CD4-positive, alpha-beta memory T cell (primary cell): ENCODE data around the gene S100B. TPM values are rescaled to one million over a fixed set of nuclear protein-coding genes. Genes with fewer than 3 reads are reported as not detected.

Experiments
- CTCF ChIA-PET: fragments of 350-600 bp; sonication (Branson Sonifier 250); formaldehyde crosslinking; loops from one replicate; lab custom pipeline; 2021; ENCODE audit warnings: inconsistent platforms; ENCODE audit not compliant: partially characterized antibody; lab: Charles Lee
- POLR2A ChIA-PET: fragments of 350-600 bp; sonication (Branson Sonifier 250); formaldehyde crosslinking; loops from one replicate; lab custom pipeline; 2021; ENCODE audit not compliant: partially characterized antibody; lab: Charles Lee
- DNase-seq, 5 donors: peaks; one replicate each; pipeline versions ENCODE4 v3.0.0 to v3.0.0-alpha.2; 2020 to 2022; ENCODE audit warnings: mixed read lengths in 1 of 5
- H3K27ac ChIP-seq: one replicate; pipeline ENCODE4 v1.7.0; 2013; ENCODE audit warnings: low read depth, low read length
- H3K27me3 ChIP-seq: 2 replicates; pipeline ENCODE4 v1.7.0; 2013; ENCODE audit warnings: mild to moderate bottlenecking, low read length, moderate library complexity; ENCODE audit not compliant: insufficient read depth
- H3K36me3 ChIP-seq: 2 replicates; pipeline ENCODE4 v1.7.0; 2013; ENCODE audit warnings: mild to moderate bottlenecking, low read length, moderate library complexity; ENCODE audit not compliant: insufficient read depth
- H3K4me1 ChIP-seq: 2 replicates; pipeline ENCODE4 v1.7.0; 2013; ENCODE audit warnings: mild to moderate bottlenecking, low read length, moderate library complexity; ENCODE audit not compliant: insufficient read depth
- H3K4me3 ChIP-seq, 2 donors: one replicate each; pipeline ENCODE4 v1.7.0; 2013; ENCODE audit warnings: low read length in 2 of 2, mild to moderate bottlenecking in 1 of 2
- H3K9me3 ChIP-seq, 2 donors: one replicate each; pipeline ENCODE4 v1.7.0; 2013; ENCODE audit warnings: low read length in 2 of 2, control low read depth in 1 of 2; ENCODE audit not compliant: control insufficient read depth in 1 of 2
- H3K27ac Mint-ChIP-seq, 7 donors: one replicate each; pipeline ENCODE4 v1.8.0; 2020 to 2021; ENCODE audit warnings: mixed read lengths in 7 of 7, mild to moderate bottlenecking in 6 of 7, inconsistent platforms in 3 of 7, moderate library complexity in 3 of 7
- H3K27me3 Mint-ChIP-seq, 2 donors: one replicate each; pipeline ENCODE4 v1.8.0; 2020 to 2021; ENCODE audit warnings: mixed read lengths in 2 of 2
- H3K36me3 Mint-ChIP-seq, 2 donors: one replicate each; pipeline ENCODE4 v1.8.0; 2020 to 2021; ENCODE audit warnings: mixed read lengths in 2 of 2, inconsistent platforms in 1 of 2, mild to moderate bottlenecking in 1 of 2
- H3K4me1 Mint-ChIP-seq, 4 donors: one replicate each; pipeline ENCODE4 v1.8.0; 2020 to 2021; ENCODE audit warnings: mixed read lengths in 4 of 4, mild to moderate bottlenecking in 1 of 4
- H3K4me3 Mint-ChIP-seq, 8 donors: one replicate each; pipeline ENCODE4 v1.8.0; 2020 to 2021; ENCODE audit warnings: mixed read lengths in 8 of 8, mild to moderate bottlenecking in 7 of 8, moderate library complexity in 6 of 8, inconsistent platforms in 3 of 8
- H3K9me3 Mint-ChIP-seq, 8 donors: one replicate each; pipeline ENCODE4 v1.8.0; 2020 to 2021; ENCODE audit warnings: mixed read lengths in 8 of 8, mild to moderate bottlenecking in 5 of 8, inconsistent platforms in 3 of 8, moderate library complexity in 1 of 8
- intact Hi-C: fragments of 100-400 bp; cut with micrococcal nuclease; formaldehyde crosslinking; loops from one replicate; pipeline ENCODE4 v1.15.1; 2023
- polyA plus RNA-seq, 2 donors: library from polyadenylated mRNA; unstranded; fragments of 300-500 nt; fragmentation: Illumina TruSeq; gene quantifications; one replicate each; pipeline ENCODE4 v1.2.3, GENCODE V29; 2021
- total RNA-seq, 2 experiments: library from RNA; stranded (reverse); gene quantifications; one replicate each; pipeline ENCODE4 v1.2.3, GENCODE V29; 2021

The S100B gene
- total and polyA plus RNA-seq, 4 experiments from 2014 or later = 0.54 to 0.73 TPM; not detected in 2

GRCh38 chr21:46645840-46646239, 41.0 kb upstream of the S100B start:
- H3K27ac ChIP-seq = no peak overlapping the region
- CTCF ChIA-PET = no interaction called here
- no peaks in the 10 kb centered on the region for H3K27me3 ChIP-seq
- H3K36me3 Mint-ChIP-seq = peaks cover 71 to 78% of the 10 kb centered on the region in 2 donors
- no peak for DNase-seq
- H3K4me3 ChIP-seq = no peak overlapping the region
- H3K4me1 ChIP-seq = peaks cover 7% of the 10 kb centered on the region
- H3K9me3 Mint-ChIP-seq = no peaks in the 10 kb centered on the region
- H3K4me1 Mint-ChIP-seq = peaks cover 20 to 61% (median 30%) of the 10 kb centered on the region in 4 donors
- H3K27me3 Mint-ChIP-seq = no peaks in the 10 kb centered on the region
- H3K36me3 ChIP-seq = peaks cover 82% of the 10 kb centered on the region
- intact Hi-C loops = no loop called here
- H3K4me3 Mint-ChIP-seq = peak overlapping the region in 1 of 8 donors; percentile 7
- H3K9me3 ChIP-seq = no peaks in the 10 kb centered on the region
- POLR2A ChIA-PET = interaction anchor here (1.7 kb wide), 1 partner anchor 8 kb away, joined by 4 read pairs; no protein-coding TSS in a partner anchor
- no peak overlapping the region for H3K27ac Mint-ChIP-seq

- no peak overlapping the region for H3K4me3 Mint-ChIP-seq
- H3K27me3 Mint-ChIP-seq = no peaks in the 10 kb centered on the region
- peak overlapping the region in 2 of 7 donors; percentile 37 to 76 for H3K27ac Mint-ChIP-seq
- peaks cover 59% of the 10 kb centered on the region for H3K36me3 ChIP-seq
- no peak overlapping the region for H3K4me3 ChIP-seq
- H3K9me3 Mint-ChIP-seq = no peaks in the 10 kb centered on the region
- H3K4me1 ChIP-seq = peaks cover 29% of the 10 kb centered on the region
- peaks cover 62 to 70% of the 10 kb centered on the region in 2 donors for H3K36me3 Mint-ChIP-seq
- ChIA-PET POLR2A (interaction anchor here (0.5 to 1.9 kb wide), 8 partner anchors 8 to 501 kb away, joined by 3 to 7 read pairs (median 4); partner anchors contain the start of gene PRMT2), CTCF (interaction anchor here (0.9 kb wide), 1 partner anchor 112 kb away, joined by 3 read pairs; no protein-coding TSS in a partner anchor)
- H3K9me3 ChIP-seq = no peaks in the 10 kb centered on the region
- H3K4me1 Mint-ChIP-seq = peaks cover 27 to 64% (median 42%) of the 10 kb centered on the region in 4 donors
- no peak overlapping the region for H3K27ac ChIP-seq
- intact Hi-C loops = no loop called here
- no peak for DNase-seq
- H3K27me3 ChIP-seq = no peaks in the 10 kb centered on the region
Observed at GRCh38 chr21:46643379-46644177, 38.7 kb upstream of the S100B start.

GRCh38 chr21:46641656-46642055, 36.8 kb upstream of the S100B start:
- Mint-ChIP-seq H3K27ac (peak overlapping the region in 4 of 7 donors; percentile 42 to 82 (median 62)), H3K4me3 (peak overlapping the region in 3 of 8 donors; percentile 14 to 26 (median 22)), H3K9me3 (no peaks in the 10 kb centered on the region), H3K4me1 (peaks cover 33 to 62% (median 53%) of the 10 kb centered on the region in 4 donors), H3K27me3 (no peaks in the 10 kb centered on the region), H3K36me3 (peaks cover 50 to 65% of the 10 kb centered on the region in 2 donors)
- Histone ChIP-seq H3K4me1 (peaks cover 46% of the 10 kb centered on the region), H3K36me3 (peaks cover 53% of the 10 kb centered on the region), H3K27ac (no peak overlapping the region), H3K27me3 (no peaks in the 10 kb centered on the region), H3K4me3 (no peak overlapping the region), H3K9me3 (no peaks in the 10 kb centered on the region)
- ChIA-PET POLR2A (interaction anchor here (1.1 kb wide), 1 partner anchor 92 kb away, joined by 3 read pairs; no protein-coding TSS in a partner anchor), CTCF (interaction anchor here (0.7 kb wide), 1 partner anchor 119 kb away, joined by 3 read pairs; no protein-coding TSS in a partner anchor)
- no peak for DNase-seq
- intact Hi-C loops = no loop called here

- no peak overlapping the region for H3K27ac ChIP-seq
- CTCF ChIA-PET = interaction anchor here (0.6 to 2.4 kb wide), 7 partner anchors 80 to 140 kb away, joined by 3 to 9 read pairs (median 4); no protein-coding TSS in a partner anchor
- no peaks in the 10 kb centered on the region for H3K27me3 ChIP-seq
- peak in 4 of 5 donors; percentile 21 to 44 (median 40) for DNase-seq
- no peaks in the 10 kb centered on the region for H3K27me3 Mint-ChIP-seq
- peak overlapping the region; percentile 1 to 90 (median 61) for H3K27ac Mint-ChIP-seq
- intact Hi-C loops = no loop called here
- POLR2A ChIA-PET = interaction anchor here (0.8 to 1.4 kb wide), 4 partner anchors 80 to 122 kb away, joined by 4 to 7 read pairs (median 6); no protein-coding TSS in a partner anchor
- H3K4me1 Mint-ChIP-seq = peaks cover 32 to 62% (median 52%) of the 10 kb centered on the region in 4 donors
- no peaks in the 10 kb centered on the region for H3K9me3 ChIP-seq
- H3K4me3 Mint-ChIP-seq = peak overlapping the region; percentile 33 to 95 (median 77)
- peaks cover 35 to 54% of the 10 kb centered on the region in 2 donors for H3K36me3 Mint-ChIP-seq
- H3K9me3 Mint-ChIP-seq = no peaks in the 10 kb centered on the region
- no peak overlapping the region for H3K4me3 ChIP-seq
- peaks cover 53% of the 10 kb centered on the region for H3K4me1 ChIP-seq
- peaks cover 35% of the 10 kb centered on the region for H3K36me3 ChIP-seq
Observed at GRCh38 chr21:46639489-46640386, 34.9 kb upstream of the S100B start.

- H3K4me3 Mint-ChIP-seq = peak overlapping the region; percentile 72 to 95 (median 76)
- no peak overlapping the region for H3K27ac ChIP-seq
Observed at GRCh38 chr21:46637952-46638746, 33.3 kb upstream of the S100B start.

More at GRCh38 chr21:46637952-46638746, 33.3 kb upstream of the S100B start:
- Mint-ChIP-seq H3K27ac (peak overlapping the region; percentile 47 to 90 (median 71)), H3K4me1 (peaks cover 40 to 78% (median 64%) of the 10 kb centered on the region in 4 donors), H3K9me3 (no peaks in the 10 kb centered on the region), H3K27me3 (no peaks in the 10 kb centered on the region), H3K36me3 (peaks cover 30 to 42% of the 10 kb centered on the region in 2 donors)
- intact Hi-C loops = no loop called here
- Histone ChIP-seq H3K36me3 (peaks cover 20% of the 10 kb centered on the region), H3K4me3 (peak overlapping the region; percentile 14 to 38), H3K9me3 (no peaks in the 10 kb centered on the region), H3K4me1 (peaks cover 68% of the 10 kb centered on the region), H3K27me3 (no peaks in the 10 kb centered on the region)
- ChIA-PET POLR2A (interaction anchor here (1.0 to 6.1 kb wide), 11 partner anchors 9 to 179 kb away, joined by 3 to 108 read pairs (median 20); partner anchors contain the start of gene DIP2A), CTCF (interaction anchor here (0.8 to 3.9 kb wide), 4 partner anchors 79 to 109 kb away, joined by 3 to 19 read pairs (median 4); no protein-coding TSS in a partner anchor)
- no peak for DNase-seq
